Activated CD4-positive, CD25-positive, alpha-beta regulatory T cell (primary cell): ENCODE data around the gene TNNC2.

Experiments used
- DNase-seq, 4 experiments: peaks; one replicate each; lab custom pipeline; 2025; lab: John Stamatoyannopoulos, UW

TNNC2 gene

DNA sequence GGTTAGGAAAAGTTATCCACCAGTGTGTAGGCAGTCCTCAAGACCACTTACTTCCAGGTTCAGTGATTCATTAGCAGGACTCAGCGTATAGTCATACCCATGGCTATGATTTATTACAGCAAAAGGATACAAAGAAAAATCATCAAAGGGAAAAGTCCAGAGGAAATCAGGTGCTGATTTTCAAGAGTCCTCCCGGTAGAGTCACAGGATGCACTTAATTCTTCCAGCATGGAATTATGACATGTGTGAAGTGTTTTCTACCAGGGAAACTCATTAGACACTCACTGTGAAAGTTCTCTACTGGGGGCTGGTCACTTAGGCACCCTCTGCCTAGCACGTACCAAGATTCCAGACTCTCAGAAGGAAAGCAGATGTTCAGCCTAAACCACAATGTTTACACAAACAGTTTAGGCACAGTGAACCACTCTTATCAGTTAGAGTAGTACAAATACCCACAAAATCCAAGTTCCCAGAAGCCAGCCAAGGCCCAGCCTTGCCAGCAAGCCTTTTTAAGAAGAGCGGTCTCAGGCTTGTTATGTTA lies 45.7 kb downstream of the TNNC2 start:
- DNase-seq = no peak

DNA sequence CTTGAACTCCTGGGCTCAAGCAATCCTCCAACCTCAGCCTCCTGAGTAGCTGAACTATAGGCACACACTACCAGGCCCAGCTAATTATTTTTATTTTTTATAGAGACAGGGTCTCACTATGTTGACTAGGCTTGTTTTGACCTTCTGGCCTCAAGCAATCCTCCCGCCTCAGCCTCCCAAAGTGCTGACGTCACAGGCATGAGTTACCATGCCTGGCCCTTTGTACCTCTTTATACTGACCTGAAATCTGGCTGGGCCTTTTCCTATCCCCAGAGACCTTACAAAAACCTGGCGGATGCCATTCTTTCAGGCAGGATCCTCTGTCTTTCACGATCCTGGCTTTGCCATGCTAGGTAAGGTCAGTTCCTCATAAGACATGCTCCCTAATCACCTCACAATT lies 47.0 kb downstream of the TNNC2 start:
- no peak for DNase-seq

DNA sequence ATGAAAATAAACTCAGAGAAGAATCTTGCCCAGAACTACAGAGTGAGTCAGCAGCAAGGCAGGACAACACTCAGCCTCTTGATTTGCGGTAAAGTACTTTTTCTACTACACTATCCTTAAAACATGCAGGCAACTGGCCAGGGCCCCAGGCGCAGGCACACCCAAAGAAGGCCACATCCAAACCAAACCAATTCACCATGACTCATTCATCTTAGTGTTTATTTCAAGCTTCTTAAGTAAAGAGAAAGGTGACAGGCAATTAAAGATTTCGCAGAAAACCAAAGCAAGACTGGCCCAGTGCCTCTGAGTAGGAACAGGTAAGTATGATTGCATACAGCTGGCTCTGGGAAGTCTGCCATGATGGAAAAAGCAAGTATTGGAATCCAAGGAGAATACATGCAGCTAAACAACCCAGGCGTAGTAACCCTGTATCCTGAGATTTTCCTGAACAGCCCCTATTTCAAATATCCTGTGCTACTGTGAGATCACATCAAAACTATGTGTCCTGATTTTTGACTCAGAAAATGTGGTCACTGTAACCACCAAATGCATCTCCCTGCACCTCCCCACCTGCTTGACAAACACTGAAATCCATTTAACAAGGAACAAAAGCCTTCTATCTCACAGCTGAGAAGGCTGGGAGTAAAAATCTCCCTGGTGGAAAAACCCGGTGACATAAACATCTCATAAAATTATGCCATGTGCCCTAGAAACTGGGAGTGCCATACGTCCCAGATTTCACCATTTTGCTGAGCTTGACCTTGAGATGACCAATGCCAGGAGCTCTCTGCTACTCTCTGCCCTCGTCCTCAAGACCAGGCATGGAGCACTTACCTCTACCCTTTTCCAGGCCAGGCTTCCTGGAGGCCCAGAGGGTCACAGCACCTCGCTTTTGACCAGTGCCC lies 47.8 kb downstream of the TNNC2 start:
- no peak for DNase-seq

DNA sequence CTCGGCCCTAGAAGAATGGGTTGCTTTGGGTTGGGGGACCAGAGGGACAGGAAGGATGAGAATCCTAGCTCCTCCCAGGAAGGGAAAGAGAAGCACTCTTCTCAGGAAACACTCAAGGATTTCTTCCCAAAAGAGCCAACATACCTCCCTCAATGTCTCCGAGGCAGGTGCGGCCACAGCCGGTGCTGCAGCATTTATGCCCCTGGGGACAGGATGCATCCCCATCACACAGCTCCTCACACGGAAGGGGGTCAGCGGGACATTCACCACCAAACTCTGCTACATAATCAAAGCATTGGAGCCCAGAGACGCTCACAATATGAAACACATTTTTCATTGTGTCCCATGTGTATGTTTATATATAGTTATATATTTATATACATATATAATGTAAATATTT lies 50.2 kb downstream of the TNNC2 start:
- no peak for DNase-seq

DNA sequence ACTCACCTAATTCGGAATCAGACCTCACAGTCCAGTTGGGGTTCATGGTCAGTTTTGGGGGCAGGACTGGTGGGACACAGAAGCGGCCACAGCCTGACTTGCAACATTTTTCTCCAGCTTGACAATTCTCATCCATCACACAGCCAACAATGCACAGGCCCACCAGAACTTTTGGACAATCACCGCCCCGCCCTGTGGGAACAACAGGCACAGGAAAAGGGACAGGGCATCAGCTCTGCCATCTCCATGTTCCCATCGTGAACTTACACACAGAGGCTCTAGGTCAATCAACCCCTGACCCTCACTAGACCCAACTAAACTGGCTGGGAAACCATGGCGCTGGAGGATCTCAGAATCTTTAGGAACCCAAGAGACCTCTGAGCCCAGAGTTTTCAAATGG lies 51.7 kb downstream of the TNNC2 start:
- no peak for DNase-seq

DNA sequence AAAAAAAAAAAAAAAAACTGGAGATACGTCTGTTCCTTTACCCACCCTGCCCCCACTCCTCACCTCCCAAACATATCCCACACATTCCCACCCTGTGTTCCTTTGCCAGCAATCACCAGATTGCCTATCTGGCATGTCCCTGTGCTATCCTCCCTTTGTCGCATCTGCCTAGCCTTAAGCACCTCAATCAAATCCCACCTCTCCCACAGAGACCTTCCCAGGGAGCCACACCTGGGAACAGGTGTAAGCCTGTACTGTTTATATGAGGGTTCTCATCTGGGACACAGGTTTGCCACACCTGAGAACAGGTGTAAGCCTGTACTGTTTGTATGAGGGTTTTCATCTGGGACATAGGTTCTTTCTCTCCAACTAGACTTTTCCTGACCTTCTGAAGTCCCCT lies 52.2 kb downstream of the TNNC2 start:
- no peak for DNase-seq
